Measurements from ENCODE around the gene CCDC154.
"Not testable (repeated sequence)": the region's sequence is repeated elsewhere in the genome, so short reads cannot be mapped to it uniquely, and the experiment has no call there.

The CCDC154 gene

GRCh38 chr16:1472974-1473373 is 28.6 kb upstream of the CCDC154 start:
- DNase-seq (ENCODE audit: low spot score): no peak

- no peak for DNase-seq (ENCODE audit: low spot score)
Observed at GRCh38 chr16:1471569-1472194, 27.3 kb upstream of the CCDC154 start.

- DNase-seq (ENCODE audit: low spot score): no peak
Observed at GRCh38 chr16:1470481-1471251, 26.3 kb upstream of the CCDC154 start.

- DNase-seq (ENCODE audit: low spot score): no peak
Observed at GRCh38 chr16:1469693-1470201, 25.4 kb upstream of the CCDC154 start.

GRCh38 chr16:1469141-1469540 is 24.8 kb upstream of the CCDC154 start:
- not testable (repeated sequence) for DNase-seq (ENCODE audit: low spot score)

- DNase-seq (ENCODE audit: low spot score): no peak
Observed at GRCh38 chr16:1468426-1468810, 24.1 kb upstream of the CCDC154 start.

- no peak for DNase-seq (ENCODE audit: low spot score)
Observed at GRCh38 chr16:1466968-1467521, 22.7 kb upstream of the CCDC154 start.

GRCh38 chr16:1466054-1466453 is 21.7 kb upstream of the CCDC154 start:
- DNase-seq (ENCODE audit: low spot score): no peak

- DNase-seq (ENCODE audit: low spot score): no peak
Observed at GRCh38 chr16:1465567-1465915, 21.2 kb upstream of the CCDC154 start.

- DNase-seq (ENCODE audit: low spot score): no peak
Observed at GRCh38 chr16:1464894-1465566, 20.7 kb upstream of the CCDC154 start.

- DNase-seq (ENCODE audit: low spot score): no peak
Observed at GRCh38 chr16:1464196-1464893, 20.0 kb upstream of the CCDC154 start.

- no peak for DNase-seq (ENCODE audit: low spot score)
Observed at GRCh38 chr16:1461146-1461545, 16.8 kb upstream of the CCDC154 start.

- DNase-seq (ENCODE audit: low spot score): no peak
Observed at GRCh38 chr16:1460602-1461138, 16.3 kb upstream of the CCDC154 start.

- no peak for DNase-seq (ENCODE audit: low spot score)
Observed at GRCh38 chr16:1459967-1460366, 15.6 kb upstream of the CCDC154 start.

GRCh38 chr16:1458977-1459341 is 14.6 kb upstream of the CCDC154 start:
- DNase-seq (ENCODE audit: low spot score): no peak

- DNase-seq (ENCODE audit: low spot score): no peak
Observed at GRCh38 chr16:1458336-1458976, 14.1 kb upstream of the CCDC154 start.

GRCh38 chr16:1457489-1458245 is 13.3 kb upstream of the CCDC154 start:
- no peak for DNase-seq (ENCODE audit: low spot score)

GRCh38 chr16:1456951-1457350 is 12.6 kb upstream of the CCDC154 start:
- DNase-seq (ENCODE audit: low spot score): no peak

- no peak for DNase-seq (ENCODE audit: low spot score)
Observed at GRCh38 chr16:1455190-1456171, 11.1 kb upstream of the CCDC154 start.

Measured in CD4-positive, alpha-beta T cell treated with Interleukin-6 at 100 ng/mL for 8 hours (primary cell).